ENCODE measurements around the gene HOMER1.

- no peak for TF ChIP-seq CTCF (IDR thresholded peaks at IDR 0.05 in 2 of 3, conservative IDR thresholded peaks at IDR 0.05 in 1 of 3; ENCODE audit: control insufficient read depth in 2 of 3, extremely low read depth in 1 of 3, insufficient read depth in 1 of 3, low read depth in 3 of 3, low read length in 3 of 3)
- TF ChIP-seq EZH2 (IDR thresholded peaks at IDR 0.05; ENCODE audit: borderline replicate concordance, control insufficient read depth, low read depth, low read length): no peak
- no peak for TF ChIP-seq GATAD2B (conservative IDR thresholded peaks at IDR 0.05; ENCODE audit: low read depth)
- no peak for TF ChIP-seq EP300 (IDR thresholded peaks at IDR 0.05; ENCODE audit: borderline replicate concordance in 1 of 2, control insufficient read depth in 1 of 2, low read depth in 2 of 2, low read length in 2 of 2)
- TF ChIP-seq ATF2 (IDR thresholded peaks at IDR 0.05; ENCODE audit: low read length): no peak
- TF ChIP-seq RELA (IDR thresholded peaks at IDR 0.05; ENCODE audit: borderline replicate concordance, partially characterized antibody): no peak
- no peak for TF ChIP-seq TCF12 (IDR thresholded peaks at IDR 0.05; ENCODE audit: low read depth, low read length)
- no peak for TF ChIP-seq CEBPB (IDR thresholded peaks at IDR 0.05; ENCODE audit: borderline replicate concordance in 1 of 2, low read depth in 2 of 2, low read length in 2 of 2)
- TF ChIP-seq CREB1 (IDR thresholded peaks at IDR 0.05; ENCODE audit: low read depth): no peak
- TF ChIP-seq NR2C2 (IDR thresholded peaks at IDR 0.05; ENCODE audit: borderline replicate concordance, control insufficient read depth, insufficient read length, low read depth): no peak
- no peak for TF ChIP-seq POU2F2 (IDR thresholded peaks at IDR 0.05; ENCODE audit: borderline replicate concordance, low read depth, low read length)
- no peak for TF ChIP-seq FOXM1 (IDR thresholded peaks at IDR 0.05; ENCODE audit: low read depth, low read length)
- TF ChIP-seq FOXK2 (IDR thresholded peaks at IDR 0.05): no peak
These were observed 5.1 kb downstream of the HOMER1 start for GRCh38 chr5:79508794-79509193.

Measured in GM12878 (cell line).